Measurements from ENCODE around the gene FGD2. TPM values are rescaled to one million over a fixed set of nuclear protein-coding genes. Genes with fewer than 3 reads are reported as not detected.

The FGD2 gene
- total and polyA plus RNA-seq, 12 donors: 1.0 to 22.1 (median 2.5) TPM

- Histone ChIP-seq H3K9me3 (no peaks in the 10 kb centered on the region), H3K4me1 (peaks cover 0 to 16% (median 0%) of the 10 kb centered on the region in 9 donors), H3K27ac (no peak overlapping the region), H3K27me3 (no peaks in the 10 kb centered on the region), H3K4me3 (no peak overlapping the region), H3K36me3 (peaks cover 0 to 46% (median 0%) of the 10 kb centered on the region in 9 donors)
- no peak for DNase-seq
- ATAC-seq: no peak
- TF ChIP-seq, protein P1, sequence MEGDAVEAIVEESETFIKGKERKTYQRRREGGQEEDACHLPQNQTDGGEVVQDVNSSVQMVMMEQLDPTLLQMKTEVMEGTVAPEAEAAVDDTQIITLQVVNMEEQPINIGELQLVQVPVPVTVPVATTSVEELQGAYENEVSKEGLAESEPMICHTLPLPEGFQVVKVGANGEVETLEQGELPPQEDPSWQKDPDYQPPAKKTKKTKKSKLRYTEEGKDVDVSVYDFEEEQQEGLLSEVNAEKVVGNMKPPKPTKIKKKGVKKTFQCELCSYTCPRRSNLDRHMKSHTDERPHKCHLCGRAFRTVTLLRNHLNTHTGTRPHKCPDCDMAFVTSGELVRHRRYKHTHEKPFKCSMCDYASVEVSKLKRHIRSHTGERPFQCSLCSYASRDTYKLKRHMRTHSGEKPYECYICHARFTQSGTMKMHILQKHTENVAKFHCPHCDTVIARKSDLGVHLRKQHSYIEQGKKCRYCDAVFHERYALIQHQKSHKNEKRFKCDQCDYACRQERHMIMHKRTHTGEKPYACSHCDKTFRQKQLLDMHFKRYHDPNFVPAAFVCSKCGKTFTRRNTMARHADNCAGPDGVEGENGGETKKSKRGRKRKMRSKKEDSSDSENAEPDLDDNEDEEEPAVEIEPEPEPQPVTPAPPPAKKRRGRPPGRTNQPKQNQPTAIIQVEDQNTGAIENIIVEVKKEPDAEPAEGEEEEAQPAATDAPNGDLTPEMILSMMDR (IDR thresholded peaks at IDR 0.05): no peak
- 85 to 88% methylated on average over 11 of the region's 11 CpGs for WGBS, 2 donors
- intact Hi-C loops (cut with DNase I): loop anchor here in 1 of 10 donors (10.0 kb wide), 1 partner anchor 117 kb away; no protein-coding TSS in a partner anchor
Observed at GRCh38 chr6:37011656-37012378, 6.4 kb downstream of the FGD2 start.

DNA sequence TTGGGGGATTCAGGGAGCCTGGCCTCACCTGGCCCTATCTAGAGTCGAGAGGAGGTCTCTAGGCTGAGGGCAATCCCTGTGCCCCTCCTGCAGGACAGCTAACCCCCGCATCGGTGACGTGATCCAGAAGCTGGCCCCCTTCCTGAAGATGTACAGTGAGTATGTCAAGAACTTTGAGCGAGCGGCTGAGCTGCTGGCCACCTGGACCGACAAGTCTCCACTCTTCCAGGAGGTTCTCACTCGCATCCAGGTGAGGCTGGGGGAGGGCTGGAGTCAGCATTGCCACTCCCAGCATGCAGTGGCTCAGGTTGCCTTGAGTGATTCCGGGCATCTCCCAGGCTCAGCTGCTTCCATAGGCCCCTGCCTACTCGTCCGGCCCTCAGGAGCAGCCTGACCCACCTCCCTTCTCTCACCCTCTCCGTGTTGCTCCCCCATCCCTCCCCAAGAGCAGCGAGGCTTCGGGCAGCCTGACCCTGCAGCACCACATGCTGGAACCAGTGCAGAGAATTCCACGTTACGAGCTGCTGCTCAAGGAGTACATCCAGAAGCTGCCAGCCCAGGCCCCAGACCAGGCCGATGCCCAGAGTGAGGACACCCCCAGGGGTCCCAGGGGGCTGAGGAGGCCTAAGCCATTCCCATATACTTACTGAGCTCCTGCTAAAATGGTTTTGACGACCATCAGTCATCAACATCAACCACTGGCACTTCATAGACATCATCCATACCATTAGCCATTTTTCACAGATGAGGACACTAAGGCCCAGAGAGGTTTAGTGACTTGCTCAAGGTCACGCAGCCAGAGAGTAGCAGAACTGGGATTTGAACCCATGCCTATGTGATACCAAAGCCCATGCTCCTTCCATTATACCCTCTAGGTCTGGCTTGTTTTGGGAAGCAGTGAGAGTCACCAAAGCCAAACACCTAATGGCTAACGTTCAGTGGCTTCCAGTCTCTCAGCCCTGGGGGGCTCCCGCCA is 8.3 kb downstream of the FGD2 start:
- DNase-seq: no peak
- Histone ChIP-seq H3K4me3 (no peak overlapping the region), H3K9me3 (no peaks in the 10 kb centered on the region), H3K4me1 (peaks cover 1 to 21% (median 4%) of the 10 kb centered on the region in 9 donors), H3K27me3 (no peaks in the 10 kb centered on the region), H3K27ac (no peak overlapping the region), H3K36me3 (peaks cover 0 to 53% (median 0%) of the 10 kb centered on the region in 9 donors)
- TF ChIP-seq, protein P1 (IDR thresholded peaks at IDR 0.05): no peak
- ATAC-seq: no peak
- intact Hi-C loops (cut with DNase I): loop anchor here in 1 of 10 donors (10.0 kb wide), 1 partner anchor 119 kb away; no protein-coding TSS in a partner anchor
- WGBS, 2 donors: 87 to 88% methylated on average over 21 of the region's 21 CpGs

GRCh38 chr6:37014667-37015066 is 9.2 kb downstream of the FGD2 start:
- WGBS, 2 donors: 88 to 92% methylated on average over 12 of the region's 12 CpGs
- no peak for ATAC-seq
- TF ChIP-seq, protein P1 (IDR thresholded peaks at IDR 0.05): no peak
- Histone ChIP-seq H3K36me3 (peaks cover 0 to 58% (median 0%) of the 10 kb centered on the region in 9 donors), H3K4me3 (no peak overlapping the region), H3K27me3 (no peaks in the 10 kb centered on the region), H3K4me1 (peaks cover 2 to 20% (median 8%) of the 10 kb centered on the region in 9 donors), H3K9me3 (no peaks in the 10 kb centered on the region), H3K27ac (no peak overlapping the region)
- DNase-seq: no peak
- intact Hi-C loops (cut with DNase I): loop anchor here in 7 of 10 donors (5.0 to 10.0 kb wide), 5 partner anchors 32 to 247 kb away; partner anchors contain the start of gene C6orf89 (in 1 of the 7)

DNA sequence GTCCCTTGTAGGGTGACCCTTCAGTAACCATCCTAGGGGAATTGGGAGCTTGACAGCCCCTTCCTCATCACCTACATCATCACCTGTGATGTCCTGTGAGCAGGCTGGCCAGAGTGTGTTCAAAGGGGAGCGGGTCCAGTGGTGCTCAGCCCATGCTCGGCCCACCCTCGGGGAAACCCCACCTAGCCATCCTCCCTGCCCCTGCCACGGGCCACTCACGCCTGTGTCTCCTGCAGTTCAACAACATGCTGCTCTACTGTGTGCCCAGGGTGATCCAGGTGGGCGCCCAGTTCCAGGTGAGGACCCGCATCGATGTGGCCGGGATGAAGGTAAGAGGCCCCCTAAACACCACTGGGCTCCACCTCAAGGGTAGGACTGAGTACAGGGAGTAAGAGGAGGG is 10.1 kb downstream of the FGD2 start:
- H3K27me3 ChIP-seq: no peaks in the 10 kb centered on the region
- no peak overlapping the region for H3K4me3 ChIP-seq
- peaks cover 2 to 20% (median 8%) of the 10 kb centered on the region in 9 donors for H3K4me1 ChIP-seq
- ATAC-seq (no peak), DNase-seq (no peak)
- 88 to 95% methylated on average over 9 of the region's 9 CpGs for WGBS, 2 donors
- H3K9me3 ChIP-seq: no peaks in the 10 kb centered on the region
- TF ChIP-seq, protein P1 (IDR thresholded peaks at IDR 0.05): no peak
- intact Hi-C loops (cut with DNase I): loop anchor here in 7 of 10 donors (5.0 to 10.0 kb wide), 5 partner anchors 33 to 248 kb away; partner anchors contain the start of gene C6orf89 (in 1 of the 7)
- H3K36me3 ChIP-seq: peaks cover 0 to 66% (median 0%) of the 10 kb centered on the region in 9 donors
- no peak overlapping the region for H3K27ac ChIP-seq
